NCI-H226 (cell line): Measurements from ENCODE around the gene ZNF335.
"Not testable (repeated sequence)": the region's sequence is repeated elsewhere in the genome, so short reads cannot be mapped to it uniquely, and the experiment has no call there.

Source experiments
- DNase-seq: peaks from one replicate; pipeline ENCODE4 v3.0.0-alpha.2; 2015

Gene ZNF335

DNA sequence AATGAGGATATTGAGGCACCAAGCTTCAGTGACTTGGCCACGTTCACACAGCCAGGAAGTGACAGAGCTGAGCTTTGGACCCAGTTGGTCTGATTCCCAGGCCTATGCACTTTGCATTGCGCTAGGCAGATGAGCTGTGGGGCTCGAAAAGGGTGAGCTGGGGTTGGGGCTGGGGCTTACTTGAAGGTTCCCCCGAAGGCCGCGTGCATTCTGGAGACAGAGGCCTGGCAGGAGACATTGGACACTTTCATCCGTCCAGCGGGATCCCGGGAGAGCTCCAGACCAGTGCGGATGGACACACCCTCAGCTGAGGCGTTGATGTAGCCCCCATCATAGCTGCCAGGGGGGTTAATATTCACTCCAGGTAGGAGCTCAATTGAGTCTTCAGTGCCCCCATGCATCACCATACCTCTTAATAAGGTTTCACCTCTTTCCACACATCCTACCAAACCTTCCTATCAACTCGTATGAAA lies 62.6 kb downstream of the ZNF335 start:
- DNase-seq: no peak

DNA sequence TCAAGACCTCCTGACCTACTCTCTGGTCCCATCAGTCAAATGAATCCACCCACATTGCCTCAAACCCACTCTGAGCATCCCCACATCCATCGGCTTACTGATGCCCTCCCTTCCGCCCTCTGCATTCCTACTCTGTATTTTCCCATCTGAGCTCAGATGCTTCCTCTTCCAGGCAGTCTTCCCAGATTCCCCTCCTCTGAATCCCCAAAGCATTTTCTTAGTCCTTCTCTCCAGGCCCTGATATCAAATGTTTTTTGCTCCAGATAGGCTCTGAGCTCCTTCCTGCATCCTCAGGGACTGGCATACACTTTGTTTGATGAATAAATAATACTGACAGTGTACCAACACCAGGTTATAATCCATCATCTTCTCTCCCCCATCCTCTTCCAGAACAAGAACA lies 63.9 kb downstream of the ZNF335 start:
- DNase-seq: no peak

DNA sequence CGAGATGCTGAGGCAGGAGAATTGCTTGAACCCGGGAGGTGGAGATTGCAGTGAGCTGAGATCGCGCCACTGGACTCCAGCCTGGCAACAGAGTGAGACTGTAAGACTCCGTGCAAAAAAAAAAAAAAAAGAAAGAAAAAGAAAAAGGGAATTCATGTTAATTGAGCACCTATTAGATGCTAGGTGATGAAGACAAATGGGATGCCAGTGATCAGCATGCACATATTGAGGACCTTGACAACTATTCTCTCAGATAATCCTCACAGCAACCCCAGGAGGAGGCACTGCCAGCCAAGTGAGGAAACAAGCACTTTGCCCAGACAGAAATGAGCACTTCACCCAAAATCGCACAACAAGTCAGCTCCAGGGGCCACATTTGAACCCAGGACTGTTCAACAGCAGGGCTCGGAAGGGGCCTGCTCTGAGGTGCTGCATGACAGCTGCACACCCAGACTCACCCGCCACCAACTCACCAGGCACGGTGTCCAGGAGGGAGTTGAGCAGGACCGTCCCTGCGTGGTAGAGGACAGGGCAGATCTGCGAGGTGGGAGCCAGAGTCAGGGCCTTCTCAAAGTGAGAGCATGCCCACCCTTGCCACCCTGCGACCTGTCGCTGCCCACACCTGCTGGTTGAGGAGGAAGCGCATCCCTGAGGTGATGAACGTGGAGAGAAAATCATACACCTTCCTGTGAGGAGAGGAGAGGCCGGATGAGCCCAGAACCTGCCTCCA lies 64.6 kb downstream of the ZNF335 start:
- no peak for DNase-seq

DNA sequence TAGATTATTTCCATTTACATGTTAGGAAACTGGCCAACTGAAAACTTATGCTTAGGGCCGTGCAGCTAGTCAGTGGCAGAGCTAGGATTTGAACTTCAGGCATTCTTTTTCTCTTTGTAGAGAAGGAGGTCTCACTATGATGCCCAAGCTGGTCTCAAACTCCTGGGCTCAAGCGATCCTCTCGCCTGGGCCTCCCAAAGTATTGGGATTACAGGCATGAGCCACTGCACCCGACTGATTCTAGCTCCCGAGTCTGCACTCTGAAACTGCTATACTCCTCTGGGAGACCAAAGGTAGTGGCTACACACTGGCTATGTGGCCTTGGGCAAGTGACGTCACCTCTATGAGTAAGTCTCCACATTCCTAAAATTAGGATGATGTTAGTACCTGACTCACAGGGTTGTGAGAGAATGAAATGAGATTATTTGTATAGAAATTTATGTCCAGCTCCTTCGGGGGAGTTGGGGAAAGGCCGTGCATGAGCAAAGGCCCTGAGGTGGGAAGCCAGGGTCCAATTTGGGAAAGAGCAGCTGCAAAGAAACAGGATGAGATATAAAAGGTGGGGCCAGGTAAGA lies 66.4 kb downstream of the ZNF335 start:
- peak; percentile 77 for DNase-seq

DNA sequence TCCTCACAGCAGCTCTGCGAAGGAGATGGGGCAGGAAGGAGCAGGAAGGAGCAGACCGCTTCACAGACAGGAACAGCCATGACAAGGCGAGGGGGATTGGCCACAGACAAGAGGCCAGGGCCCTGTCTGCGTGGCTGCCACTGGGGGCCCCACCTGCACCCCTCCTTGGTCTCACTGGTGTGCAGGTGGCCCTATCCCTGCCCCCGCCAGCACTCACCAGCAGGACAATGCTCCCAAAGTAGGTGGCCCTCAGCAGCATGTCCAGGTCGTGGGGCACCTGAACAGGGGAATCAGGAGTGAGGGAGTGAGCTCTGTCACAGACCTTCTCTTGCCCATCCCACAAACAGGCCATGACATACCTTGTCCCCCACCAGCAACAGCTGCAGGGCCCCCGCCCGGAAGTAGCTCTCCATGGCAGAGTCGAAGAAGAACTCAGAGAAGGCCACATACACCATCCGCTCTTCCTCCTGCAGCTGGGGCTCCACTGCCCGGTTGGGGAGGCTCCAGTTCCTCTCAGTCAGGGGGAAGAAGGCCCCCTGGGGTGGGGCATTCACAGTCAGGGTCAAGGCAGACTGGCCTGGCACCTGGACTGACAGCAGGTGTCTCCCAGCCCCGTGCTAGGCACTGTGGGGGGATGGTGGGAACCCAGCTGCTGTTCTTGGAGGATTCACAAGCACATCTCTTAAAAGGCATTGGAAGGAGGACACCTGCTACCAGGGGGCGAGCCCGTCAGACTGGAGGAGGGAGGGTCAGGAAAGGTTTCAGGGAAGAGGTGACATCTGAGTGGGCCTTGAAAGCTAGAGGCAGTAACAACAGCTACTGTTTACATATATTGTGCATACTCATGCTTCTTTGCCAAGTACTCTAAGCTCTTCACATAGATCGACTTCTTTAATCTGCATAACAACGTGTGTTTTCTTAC lies 67.2 kb downstream of the ZNF335 start:
- no peak for DNase-seq

DNA sequence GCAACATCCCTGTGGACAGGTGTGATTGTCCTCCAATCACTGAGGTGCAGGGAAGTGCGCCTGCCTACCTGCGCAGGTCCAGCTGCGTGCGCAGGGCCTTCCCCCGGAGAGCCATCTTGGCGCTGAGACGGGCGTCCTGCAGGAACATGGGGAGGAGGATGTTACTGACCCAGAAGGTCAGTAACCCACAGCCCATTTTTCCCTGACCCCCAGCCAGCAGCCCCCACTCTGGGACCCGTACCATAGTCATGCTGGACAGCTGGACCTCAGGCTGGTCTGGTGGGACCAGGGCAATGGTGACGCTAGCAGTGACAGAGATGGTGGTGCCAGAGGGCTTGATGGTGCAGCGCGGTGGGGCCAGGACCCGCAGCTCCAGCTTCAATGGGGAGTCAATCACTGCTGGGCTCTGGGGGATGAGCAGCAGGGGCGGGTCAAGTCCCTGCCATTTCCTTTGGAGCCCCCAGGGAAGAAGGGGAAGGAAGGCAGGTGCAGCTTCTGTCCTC lies 69.8 kb downstream of the ZNF335 start:
- no peak for DNase-seq

DNA sequence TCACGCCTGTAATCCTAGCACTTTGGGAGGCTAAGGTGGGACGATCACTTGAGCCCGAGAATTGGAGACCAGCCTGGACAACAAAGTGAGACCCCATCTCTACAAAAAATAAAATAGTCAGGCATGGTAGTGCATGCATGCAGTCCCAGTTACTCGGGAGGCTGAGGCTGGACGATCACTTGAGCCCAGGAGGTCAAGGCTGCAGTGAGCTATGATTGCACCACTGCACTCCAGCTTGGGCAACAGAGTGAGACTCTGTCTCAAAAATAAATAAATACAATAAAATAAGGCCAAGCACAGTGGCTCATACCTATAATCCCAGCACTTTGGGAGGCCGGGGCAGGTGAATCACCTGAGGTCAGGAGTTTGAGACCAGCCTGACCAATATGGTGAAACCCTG lies 70.7 kb downstream of the ZNF335 start:
- DNase-seq: not testable (repeated sequence)

DNA sequence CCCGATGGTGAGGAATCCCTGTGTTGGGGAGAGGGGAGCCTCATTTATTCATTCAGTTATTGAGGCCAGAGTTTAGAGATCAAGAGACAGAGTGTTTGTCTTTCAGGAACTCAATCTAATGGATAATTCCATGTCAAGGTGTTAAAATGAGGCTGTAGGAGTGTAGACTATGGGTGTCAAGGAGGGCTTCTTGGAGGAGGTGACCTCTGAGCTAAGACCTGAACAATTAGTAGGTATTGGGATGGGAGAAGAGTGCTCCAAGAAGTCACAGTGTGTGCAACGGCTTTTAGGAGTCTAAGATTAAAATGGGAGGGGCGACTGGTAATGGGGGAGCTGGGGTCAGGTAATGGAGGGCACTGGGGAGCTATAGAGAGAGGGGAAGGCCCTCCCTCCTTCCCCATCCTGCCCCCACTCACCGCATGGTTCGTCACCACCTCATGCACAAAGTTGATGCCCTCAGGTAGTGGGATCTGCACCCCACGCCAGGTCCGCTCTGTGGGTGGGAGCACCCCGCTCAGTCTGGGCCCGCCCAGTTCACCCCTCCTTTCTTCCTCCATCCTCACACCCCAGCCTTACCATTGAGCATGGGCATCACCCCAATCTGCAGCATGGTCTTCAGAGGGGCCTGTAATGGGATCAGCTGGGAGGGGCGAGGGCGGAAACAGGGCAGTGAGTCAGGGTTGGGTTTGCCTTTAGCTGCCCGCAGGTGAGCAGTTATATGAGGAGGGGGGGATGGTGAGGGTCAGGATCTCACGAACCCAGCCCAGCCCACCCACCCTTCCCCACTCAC lies 72.8 kb downstream of the ZNF335 start:
- no peak for DNase-seq
